Mammary epithelial cell (primary cell): ENCODE measurements around the gene RAB8B.

ENCODE experiments used
- EZH2 ChIP-seq: IDR thresholded peaks from 2 replicates; pipeline ENCODE4 v1.6.1; 2012; ENCODE audit warnings: low read length, inconsistent platforms, borderline replicate concordance
- TF ChIP-seq, protein P1 (sequence below), 2 donors: IDR thresholded peaks in 1 of 2; conservative IDR thresholded peaks in 1 of 2; 2 replicates each; pipeline ENCODE4 v1.5.1; 2011 to 2012; ENCODE audit warnings: inconsistent platforms in 2 of 2, low read length in 2 of 2, mild to moderate bottlenecking in 2 of 2, control low read depth in 1 of 2, low read depth in 1 of 2; ENCODE audit not compliant: insufficient read depth in 1 of 2; ENCODE audit errors: extremely low read depth in 1 of 2

DNA sequence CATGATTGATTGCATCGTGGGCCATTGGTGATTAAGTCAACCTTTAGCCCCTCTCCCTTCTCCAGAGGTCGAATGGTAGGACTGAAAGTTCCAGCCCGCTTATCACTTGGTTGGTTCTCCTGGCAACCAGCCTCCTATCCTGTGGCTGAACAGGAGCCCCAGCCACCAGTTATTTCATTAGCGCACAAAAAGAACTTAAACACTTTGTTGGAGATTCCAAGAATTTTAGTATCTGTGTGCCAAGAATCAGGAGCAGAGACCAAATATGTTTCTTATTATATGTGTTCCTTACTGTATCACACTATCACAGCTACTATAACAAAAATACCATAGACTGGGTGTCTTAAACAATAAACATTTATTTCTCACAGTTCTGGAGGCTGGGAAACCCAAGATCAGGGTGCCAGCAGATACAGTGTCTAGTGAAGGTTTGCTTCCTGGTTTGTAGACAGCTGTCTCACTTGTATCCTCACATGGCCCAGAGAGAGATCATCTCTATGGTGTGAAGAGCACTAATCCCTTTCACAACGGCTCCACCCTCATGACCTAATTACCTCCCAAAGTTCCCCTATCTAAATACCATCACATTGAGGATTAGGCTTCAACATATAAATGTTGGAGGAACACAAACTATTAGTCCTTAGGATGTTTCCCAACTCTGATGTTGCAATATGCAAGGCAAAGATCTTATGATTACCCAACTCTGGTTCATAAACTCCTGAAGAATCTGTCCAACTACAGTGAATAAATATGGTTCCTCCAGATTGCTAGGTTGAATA is 57.5 kb downstream of the RAB8B start:
- TF ChIP-seq, protein P1, sequence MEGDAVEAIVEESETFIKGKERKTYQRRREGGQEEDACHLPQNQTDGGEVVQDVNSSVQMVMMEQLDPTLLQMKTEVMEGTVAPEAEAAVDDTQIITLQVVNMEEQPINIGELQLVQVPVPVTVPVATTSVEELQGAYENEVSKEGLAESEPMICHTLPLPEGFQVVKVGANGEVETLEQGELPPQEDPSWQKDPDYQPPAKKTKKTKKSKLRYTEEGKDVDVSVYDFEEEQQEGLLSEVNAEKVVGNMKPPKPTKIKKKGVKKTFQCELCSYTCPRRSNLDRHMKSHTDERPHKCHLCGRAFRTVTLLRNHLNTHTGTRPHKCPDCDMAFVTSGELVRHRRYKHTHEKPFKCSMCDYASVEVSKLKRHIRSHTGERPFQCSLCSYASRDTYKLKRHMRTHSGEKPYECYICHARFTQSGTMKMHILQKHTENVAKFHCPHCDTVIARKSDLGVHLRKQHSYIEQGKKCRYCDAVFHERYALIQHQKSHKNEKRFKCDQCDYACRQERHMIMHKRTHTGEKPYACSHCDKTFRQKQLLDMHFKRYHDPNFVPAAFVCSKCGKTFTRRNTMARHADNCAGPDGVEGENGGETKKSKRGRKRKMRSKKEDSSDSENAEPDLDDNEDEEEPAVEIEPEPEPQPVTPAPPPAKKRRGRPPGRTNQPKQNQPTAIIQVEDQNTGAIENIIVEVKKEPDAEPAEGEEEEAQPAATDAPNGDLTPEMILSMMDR (conservative IDR thresholded peaks at IDR 0.05 in 1 of 2, IDR thresholded peaks at IDR 0.05 in 1 of 2; ENCODE audit: extremely low read depth in 1 of 2, insufficient read depth in 1 of 2, low read depth in 1 of 2, low read length in 2 of 2), result no peak
- no peak for TF ChIP-seq EZH2
